HG03469 (cell line): ENCODE results near the gene UNG.
"Not testable (repeated sequence)": the region's sequence is repeated elsewhere in the genome, so short reads cannot be mapped to it uniquely, and the experiment has no call there.

Experiments used
- ATAC-seq: cut with Tn5 transposase; IDR thresholded peaks from one replicate; pipeline ENCODE4 v1.9.1; 2021; ENCODE audit warnings: mild to moderate bottlenecking, moderate library complexity, moderate number of reproducible peaks; ENCODE audit not compliant: unreplicated experiment

UNG gene

DNA sequence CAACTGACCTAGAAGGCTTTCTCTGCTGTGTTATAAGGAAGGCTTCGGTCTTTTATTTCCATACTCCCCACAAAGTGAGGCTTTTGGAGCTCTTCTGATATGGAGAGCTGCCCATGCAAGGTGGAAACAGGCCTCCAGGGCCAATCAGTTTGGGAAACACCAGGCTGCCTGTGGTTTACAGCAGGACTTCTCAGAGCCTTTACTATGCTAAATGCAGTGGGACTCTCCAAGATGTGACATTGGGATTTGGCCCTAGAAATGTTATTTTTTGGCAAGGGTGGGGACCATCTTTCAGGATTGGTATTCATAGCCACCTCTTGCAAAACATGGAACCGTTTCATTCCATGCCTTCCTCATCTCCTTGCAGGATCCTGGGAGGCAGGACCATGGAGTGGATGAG is 22.7 kb downstream of the UNG start:
- ATAC-seq, result no peak

DNA sequence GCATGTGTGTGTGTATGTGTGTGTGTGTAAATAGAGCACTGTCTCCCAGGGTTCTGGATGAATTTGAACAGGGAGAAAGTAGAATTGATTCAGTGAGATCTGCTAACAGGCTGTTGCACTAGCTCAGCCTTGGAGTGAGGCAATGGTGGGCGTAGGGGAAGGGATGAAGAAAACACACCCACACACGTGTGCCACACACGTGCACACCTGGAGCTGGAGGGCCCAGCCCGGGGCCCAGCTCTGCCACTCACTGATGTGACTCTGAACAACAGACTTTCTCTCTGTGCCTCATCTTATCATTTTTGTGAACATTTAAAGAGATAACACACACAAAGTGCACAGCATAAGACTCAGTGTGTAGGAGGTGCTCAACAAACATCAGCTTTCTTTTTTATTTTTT is 23.2 kb downstream of the UNG start:
- ATAC-seq, result no peak

DNA sequence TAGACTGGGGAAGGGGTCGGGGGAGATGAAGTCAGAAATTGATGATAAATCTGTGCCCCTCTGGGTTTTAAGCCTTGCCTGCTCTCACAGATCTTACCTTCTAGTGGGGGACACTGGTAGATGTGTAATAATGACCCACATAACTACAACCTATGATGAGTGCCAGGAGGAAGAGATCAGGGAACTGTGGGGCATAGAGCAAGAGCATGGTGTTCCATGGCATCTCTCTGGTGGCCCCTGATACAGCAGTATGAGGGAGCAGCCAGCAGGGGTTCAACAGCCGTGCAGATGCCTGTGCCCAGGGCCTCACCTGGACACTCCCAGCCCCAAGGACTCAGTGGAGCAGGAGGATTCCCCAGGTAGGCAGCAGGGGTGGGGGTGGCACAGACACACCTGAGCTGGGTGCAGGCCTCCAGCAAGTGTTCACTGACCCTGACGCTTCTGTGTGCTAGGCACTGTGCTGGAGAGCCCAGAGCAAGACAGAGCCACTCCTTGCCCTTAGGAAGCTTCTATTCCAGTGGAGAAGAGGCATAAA is 24.0 kb downstream of the UNG start:
- ATAC-seq, result no peak

DNA sequence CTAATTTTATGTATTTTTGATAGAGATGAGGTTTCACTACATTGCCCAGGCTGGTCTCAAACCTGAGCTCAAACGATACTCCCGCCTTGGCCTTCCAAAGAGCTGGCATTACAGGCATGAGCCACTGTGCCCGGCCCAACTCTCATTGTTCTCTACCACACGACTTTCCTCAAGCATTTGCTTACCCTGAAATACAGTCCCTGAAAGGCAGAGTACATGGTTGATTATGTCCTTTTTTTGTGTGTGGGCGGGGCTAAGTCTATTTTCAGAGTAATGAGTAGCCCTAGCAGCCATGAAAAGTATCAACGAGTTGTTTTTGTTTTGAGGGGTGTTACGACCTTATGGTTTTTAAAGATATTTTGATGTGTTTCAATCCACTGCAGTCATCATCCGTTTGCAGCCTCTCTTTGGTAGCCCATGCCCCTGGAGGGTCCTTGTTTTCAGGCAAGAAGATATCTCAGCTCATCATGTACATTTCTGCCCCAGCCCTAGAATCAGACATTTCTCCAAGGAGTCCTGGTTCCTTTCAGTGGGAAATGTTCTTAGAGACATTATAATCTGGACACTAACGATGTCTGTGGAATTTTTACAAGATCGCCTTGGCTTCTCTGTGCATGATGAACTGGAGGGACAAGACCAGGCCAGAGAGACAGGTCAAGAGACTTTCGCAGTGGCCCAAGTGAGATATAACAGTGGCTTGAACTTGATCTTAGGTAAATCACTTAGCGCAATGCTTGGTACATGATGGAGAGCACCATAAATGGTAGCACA is 27.7 kb downstream of the UNG start:
- no peak for ATAC-seq

DNA sequence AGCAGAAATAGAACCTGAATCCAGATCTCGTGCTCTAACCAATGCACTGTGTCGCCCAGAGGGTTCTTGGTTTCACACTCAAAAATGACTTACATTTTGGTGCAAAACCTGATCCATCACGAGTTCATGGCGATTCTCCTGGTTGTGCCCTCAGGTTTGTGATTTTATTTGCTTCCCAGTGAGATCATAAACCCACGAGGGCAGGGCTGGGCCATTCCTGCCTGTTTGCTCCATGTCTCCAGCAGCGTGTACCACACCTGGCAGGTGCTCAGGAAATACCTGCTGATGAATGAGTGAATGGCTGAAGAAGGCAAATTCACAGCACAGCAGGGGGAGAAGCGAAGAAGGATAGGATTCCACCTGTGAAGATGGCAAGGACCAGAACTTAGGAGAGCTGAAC is 28.4 kb downstream of the UNG start:
- ATAC-seq, result no peak

DNA sequence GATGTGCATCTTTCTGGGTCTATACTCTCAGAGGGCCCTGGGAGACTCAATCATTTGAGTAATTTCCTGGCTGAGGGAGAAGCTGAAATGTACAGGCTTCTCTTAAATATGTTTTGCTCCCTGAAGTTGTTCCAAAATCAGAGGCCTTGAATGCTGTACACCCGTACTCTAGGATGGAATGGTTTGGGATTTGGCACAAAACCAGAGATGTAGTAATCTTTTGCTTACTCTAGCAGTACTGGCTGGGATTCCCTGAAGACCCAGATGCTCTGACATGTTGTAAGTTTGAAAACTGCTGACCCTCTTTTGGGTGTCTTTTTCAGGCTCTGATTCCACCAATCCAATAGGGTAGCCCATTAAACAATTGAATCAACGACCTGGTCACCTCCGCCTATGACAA is 29.4 kb downstream of the UNG start:
- no peak for ATAC-seq

DNA sequence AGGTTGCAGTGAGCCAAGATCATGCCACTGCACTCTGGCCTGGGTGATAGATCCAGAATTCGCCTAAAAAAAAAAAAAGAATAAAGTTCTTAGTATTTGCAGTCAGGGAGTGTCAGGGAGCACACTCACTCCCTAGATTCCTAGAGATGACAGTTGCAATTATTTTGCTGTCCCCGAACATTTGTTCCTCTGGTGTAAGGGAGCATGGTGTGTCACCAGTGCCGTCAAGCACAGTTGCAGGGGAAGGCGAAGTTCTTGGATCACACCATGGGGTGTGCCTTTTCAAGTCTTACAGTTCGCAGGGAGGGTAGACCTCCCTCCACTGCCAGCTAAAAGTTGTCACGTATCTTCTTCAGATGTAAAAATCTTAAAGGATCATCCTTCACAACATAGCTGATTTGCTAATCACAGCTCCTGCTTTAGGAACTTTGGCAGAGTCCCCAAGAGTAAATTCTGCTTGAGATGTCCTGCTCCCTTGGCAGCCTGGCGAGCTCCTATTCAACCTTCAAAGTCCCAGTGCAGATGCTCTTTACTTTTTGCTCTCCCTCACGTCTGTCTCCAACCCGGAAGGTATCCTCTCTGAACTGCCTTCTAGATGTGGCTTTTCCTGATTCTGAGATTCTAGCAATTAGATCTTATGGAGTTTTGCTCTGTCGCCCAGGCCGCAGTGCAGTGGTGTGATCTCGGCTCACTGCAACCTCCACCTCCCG is 30.3 kb downstream of the UNG start:
- no peak for ATAC-seq

DNA sequence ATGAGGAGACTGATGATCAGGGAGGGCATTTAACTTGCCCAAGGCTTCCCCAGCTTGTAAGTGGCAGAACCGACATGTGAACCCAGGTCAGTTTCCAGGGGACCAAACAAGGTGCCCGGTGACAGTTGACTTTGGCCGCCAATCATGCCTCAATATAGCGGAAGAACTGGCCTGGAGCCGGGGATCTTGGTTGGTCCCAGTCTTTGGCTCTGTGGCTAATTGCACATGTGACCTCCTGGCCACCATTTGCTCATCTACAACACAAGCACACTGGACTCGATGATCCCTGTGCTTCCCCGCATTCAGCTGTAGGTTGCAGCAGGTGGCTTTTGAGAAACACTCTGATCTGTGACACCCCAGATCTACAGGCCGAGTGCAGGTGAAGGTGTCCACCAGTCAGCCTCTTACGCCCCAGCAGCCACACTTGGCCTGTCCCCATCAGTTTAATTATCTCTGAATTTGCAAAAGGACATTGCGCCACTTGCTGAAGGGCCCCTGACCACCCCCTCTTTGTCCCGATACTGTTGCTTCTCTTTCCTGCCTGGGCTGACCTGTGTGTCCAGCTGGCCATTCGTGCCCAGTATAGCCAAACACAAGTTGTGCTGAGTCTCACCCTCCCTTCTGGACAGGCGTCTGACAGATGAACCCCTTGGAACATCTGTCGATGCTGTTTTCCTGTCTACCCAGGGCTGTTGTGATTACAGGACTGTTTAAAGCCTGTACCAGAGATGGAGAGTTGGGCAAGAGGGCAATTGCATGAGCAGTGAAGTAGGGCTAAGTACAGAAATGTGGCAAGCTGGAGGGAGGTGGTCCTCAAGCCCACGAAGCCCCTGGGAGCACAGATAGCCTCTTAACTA is 33.1 kb downstream of the UNG start:
- no peak for ATAC-seq

DNA sequence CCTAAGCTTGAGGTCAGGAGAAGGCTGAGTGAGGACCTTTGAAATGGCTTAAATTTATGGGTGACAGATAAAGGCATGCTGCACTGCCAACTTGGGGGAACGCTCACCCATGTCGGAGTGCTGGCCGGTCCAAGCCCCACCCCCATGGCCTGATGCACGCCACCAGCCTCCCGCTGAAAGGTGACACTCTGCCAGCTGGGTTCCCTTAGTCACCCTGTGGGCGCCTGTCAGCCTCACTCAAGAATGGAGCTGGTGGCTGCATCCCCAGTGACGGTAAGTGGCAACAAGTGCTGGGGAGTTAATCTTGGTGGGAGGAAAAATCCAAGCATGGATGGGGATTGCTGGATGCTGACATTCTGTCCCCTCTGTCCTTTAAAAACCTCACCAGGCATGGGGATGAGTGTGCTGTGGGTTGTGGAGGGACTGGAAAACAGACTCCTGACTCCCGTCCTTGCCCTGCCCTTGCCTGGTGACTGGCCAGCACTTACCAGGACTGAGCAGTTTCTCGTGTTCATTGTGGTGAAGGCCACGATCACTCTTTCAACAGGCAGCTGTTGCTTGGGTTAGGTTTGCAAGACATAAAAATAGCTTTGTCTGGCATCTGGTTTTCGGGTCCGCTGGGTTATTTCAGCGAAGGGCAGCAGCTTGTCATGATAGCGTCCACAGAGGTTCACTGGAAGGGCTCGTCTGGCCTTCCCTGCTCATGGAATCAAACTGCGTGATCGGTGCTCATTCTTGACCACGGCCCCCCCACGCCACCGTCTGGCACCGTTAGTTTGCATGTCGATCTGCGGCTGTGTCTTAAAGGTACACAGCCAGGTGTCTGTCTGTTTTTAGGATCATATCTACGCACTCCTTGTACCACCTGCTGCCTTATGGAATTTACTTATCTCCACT is 34.0 kb downstream of the UNG start:
- ATAC-seq, result no peak

DNA sequence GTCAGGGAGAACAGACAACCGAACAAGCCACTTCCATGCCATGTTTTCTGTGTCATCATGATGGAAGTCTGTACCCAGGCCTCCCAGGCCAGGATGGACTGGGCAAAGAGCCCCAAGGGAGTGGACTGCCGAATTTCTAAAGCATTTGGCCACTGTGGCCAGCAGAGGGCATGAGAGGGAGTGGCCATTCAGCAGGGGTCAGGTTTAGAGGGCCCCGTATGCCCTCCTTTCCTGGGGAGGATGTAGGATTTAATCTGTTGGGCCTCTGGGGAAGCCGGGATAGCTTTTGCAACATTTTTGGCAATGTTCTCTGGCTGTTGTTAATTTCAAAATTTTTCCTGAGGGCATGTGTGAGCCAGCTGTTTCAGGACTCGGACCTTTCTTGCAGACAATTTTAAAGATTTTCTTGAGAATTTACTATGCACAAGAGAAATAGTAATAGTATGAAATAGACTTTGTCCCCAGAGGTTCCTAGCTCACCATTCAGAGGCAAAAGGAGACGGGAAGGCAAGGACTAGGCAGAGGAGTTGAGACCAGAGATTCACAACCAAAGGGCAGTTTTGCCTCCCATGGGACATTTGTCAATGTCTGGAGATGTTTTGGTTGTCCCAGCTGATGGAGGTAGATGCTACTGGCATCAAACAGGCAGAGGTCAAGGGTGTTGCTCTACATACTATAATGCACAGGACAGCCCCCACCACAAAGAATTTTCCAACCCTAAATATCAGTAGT is 37.0 kb downstream of the UNG start:
- no peak for ATAC-seq

DNA sequence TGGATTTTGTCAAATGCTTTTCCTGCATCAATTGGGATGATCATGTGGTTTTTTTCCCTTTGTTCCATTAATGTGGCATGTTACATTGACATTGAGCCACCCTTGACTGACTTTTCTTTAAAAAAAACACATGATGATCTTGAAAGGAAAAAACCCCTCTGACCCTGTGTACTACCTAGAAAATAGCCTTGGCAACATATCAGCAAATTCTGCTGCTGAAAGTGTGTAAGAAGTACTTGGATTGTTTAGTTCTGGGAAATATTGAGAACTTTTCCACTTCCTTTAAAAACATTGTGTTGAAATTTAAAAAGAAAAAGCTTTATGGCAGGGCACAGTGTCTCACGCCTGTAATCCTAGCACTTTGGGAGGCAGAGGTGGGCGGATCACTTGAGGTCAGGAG is 39.7 kb downstream of the UNG start:
- ATAC-seq, result no peak

DNA sequence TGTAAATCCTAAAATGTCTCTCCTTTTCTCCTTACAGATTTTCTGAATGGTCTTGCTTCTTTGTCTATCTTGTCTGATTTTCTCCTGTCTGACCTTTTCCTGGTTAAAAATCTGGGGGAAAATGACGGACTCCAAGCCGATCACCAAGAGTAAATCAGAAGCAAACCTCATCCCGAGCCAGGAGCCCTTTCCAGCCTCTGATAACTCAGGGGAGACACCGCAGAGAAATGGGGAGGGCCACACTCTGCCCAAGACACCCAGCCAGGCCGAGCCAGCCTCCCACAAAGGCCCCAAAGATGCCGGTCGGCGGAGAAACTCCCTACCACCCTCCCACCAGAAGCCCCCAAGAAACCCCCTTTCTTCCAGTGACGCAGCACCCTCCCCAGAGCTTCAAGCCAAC is 42.0 kb downstream of the UNG start:
- no peak for ATAC-seq

DNA sequence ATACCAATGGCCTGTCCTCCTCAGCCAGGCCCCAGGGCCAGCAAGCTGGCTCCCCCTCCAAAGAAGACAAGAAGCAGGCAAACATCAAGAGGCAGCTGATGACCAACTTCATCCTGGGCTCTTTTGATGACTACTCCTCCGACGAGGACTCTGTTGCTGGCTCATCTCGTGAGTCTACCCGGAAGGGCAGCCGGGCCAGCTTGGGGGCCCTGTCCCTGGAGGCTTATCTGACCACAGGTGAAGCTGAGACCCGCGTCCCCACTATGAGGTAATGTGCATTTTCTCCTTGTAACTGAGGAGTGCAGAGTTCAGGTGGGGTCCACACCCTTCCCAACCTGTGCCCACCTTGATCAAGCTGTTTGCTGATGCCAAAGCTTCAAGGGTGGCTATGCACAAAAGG is 42.4 kb downstream of the UNG start:
- no peak for ATAC-seq

DNA sequence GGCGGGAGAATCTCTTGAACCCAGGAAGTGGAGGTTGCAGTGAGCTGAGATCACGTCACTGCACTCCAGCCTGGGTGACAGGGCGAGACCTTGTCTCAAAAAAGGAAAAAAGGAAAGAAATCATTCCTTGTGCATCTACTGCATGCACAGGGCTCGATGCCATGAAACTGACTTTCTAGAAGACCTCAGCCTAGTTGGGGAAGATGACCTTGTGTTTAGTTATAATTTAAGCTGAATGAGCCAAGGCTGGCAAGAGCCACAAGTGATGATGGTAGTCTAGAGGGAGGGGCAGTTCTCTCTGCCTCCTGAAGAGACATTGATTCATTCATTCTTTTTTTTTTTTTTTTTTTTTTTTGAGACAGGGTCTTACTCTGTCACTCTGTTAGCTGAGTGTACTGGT is 43.2 kb downstream of the UNG start:
- no peak for ATAC-seq

DNA sequence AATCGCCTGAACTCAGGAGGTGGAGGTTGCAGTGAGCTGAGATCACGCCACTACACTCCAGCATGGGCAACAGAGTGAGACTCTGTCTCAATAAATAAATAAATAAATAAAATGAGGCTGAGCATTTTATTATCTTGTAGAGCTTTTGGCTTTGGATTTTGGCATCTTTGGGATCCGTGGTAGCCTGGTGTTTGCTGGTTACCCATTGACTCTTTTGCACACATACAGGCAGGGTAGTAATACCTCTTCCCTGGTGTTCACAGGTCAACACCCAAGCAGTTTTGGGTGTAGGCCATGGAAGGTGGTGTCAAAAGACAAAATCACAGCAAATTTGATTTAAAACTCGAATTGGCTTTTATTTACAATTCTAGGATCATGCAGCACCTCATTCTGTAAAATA is 46.8 kb downstream of the UNG start:
- no peak for ATAC-seq

DNA sequence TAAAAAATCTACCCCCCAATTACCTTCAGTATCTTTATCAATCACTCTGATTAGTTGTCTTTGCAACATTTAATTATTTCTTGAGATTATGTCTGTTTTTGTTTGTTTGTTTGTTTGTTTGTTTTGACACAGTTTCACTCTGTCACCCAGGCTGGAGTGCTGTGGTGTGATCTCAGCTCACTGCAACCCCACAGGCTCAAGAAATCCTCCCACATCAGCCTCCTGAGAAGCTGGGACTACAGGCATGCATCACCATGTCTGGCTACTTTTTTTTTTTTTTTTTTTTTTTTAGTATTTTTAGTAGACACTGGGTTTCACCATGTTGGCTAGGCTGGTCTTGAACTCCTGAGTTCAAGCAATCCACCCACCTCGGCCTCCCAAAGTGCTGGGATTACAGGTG is 49.7 kb downstream of the UNG start:
- not testable (repeated sequence) for ATAC-seq

DNA sequence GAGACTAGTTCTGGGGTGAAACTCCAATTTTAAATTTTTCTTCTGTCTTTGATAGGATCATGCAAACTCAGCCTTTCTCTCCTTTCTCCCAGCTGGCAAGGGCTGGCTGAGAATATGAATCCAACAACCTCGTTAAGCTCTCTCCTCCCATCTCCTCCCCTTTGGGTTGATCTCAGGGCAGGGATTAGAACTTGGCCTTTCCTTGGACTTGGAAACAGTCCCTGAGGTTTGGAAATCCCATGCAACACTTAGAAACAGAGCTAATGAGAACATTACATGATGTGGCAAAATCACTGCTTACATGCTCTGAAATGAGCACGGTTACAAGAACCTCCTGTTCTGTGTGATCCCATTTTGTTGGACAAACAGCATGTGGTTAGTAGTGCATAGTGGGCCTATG is 50.6 kb downstream of the UNG start:
- ATAC-seq, result no peak

DNA sequence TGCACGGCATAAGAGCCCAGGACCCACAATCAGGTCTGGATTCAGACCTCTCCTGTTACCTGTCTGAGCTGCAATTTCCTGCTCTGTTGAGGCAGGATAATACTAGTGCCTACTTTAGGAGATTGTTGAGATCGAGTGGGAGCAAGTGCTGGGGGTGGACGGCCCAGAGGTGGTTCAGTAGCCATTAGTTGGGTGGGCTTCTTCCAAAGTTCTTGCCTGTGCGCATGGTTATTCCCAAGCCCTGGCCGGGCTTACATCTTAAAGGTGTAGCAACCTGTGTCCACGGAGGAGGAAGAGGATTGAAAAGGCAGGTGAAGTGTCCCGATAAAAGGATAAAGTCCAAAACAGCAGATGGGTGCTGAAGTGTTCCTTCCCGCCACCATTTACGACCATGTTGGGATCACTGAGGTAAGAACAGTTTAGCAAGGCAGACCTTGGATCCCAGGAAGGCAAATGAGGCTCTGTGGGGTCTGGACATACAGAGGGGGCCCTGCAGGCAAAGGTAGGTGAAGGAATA is 52.8 kb downstream of the UNG start:
- ATAC-seq, result no peak

DNA sequence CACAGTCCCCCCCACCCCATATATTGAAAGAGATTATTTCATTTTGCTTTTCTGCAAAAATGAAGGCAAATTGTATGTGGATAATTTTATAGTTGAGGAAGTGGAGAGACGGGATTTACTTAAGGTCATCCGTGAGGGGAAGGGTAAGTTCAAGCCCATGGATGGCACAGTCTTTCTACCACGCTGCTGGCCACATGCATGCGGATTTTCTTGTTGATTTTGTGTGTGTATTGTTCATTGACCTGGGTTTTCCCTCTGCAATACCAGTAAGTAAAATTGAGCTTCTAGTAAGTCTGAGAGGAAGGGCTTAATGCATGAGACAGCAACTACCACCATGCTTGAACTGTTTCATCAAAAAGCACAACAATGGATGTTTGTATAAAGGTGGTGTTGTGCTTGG is 54.1 kb downstream of the UNG start:
- ATAC-seq, result no peak
